GM18858 (cell line): ENCODE measurements around the gene TBPL2.
"Not testable (repeated sequence)": the region's sequence is repeated elsewhere in the genome, so short reads cannot be mapped to it uniquely, and the experiment has no call there.

ENCODE experiments used
- ATAC-seq: cut with Tn5 transposase; IDR thresholded peaks from one replicate; pipeline ENCODE4 v1.9.1; 2021; ENCODE audit not compliant: unreplicated experiment

Gene TBPL2

DNA sequence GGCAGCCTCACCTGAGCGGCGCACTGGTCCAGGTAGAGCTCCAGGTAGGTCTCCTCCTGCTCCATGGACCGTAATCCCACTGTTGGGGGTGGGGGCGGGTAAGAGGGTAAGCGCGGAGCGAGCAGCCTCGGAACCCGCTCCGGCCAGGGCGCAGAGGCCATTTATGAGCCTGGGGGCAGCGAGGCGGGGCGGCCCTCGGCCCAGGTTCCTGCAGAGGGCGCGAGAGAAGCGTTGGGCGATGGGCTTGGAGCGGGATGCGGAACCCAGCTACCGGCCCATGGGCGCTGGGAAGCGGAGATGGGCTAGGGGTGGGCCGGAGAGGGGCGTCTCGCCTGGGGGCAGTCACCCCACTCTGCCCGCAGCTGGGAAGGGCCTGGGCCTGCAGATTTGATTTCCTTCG is at the start of gene TBPL2:
TSS of gene TBPL2 (minus strand) at position 232 of the 400 bp plus-strand sequence. CDS start at position 65, 167 bp downstream.
- no peak for ATAC-seq

DNA sequence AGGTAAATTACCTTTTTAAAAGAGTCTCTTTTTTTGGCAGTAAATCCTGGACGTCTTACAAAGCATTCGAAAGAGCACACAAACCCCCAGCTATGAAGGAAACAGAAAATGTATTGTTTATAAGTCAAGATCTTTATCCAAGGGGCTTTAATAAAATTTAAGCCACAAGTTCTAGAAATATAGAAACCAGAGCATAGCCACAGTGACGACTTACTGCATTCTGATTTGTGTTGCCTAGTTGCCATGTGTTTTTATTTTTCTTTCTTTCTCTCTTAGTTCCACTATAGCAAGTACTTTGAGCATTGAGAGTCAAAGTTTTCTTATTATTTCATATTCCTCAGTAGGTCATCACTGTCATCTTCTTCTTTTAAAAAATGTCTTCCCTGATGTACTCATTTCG is 47.8 kb upstream of the TBPL2 start:
- ATAC-seq = no peak

DNA sequence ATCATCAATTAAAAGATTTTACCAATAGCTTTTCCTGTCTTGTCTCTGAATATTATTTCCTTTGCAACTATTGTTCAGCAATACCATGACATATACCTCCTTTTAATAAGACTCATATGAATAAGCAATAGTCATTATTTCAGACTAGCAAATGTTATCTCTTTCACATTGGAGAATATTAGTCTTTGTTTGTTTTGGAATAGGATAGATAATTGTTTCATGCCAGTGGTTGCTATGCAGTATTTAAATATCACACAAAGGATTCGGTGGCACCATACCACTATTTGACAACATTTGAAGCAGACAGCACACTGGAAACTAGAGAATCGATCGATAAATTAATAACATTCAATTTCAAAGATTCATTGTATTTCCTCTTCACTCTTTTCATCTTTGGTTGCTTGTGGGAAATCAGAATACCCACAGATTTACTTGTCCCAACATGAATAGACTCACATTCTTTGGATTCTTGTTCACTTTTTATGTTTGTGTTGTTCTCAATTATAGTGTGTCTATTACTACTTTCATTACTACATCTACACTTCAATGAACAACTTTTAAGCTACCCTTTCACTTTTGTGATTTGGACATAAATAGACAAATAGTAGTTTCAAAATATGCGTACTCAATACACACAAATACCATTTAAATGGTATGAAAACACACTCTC is 42.7 kb upstream of the TBPL2 start:
- ATAC-seq = no peak

DNA sequence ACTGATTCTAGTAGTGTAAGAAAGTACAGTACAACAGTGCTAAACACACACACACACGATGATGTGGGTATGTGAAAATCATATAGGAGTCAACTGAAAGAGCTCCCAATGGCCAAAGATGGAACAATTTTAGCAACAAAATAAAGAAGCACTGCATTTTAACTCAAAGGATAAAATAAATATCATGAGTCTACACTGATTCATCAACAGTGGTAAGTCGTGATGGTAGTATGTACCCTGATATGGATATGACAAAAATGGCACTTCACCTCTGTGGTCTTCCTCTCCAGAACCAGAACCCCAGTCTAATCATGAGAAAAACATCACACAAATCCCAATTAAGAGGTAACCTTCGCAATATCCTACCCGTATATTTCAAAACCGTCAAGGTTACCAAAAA is 41.4 kb upstream of the TBPL2 start:
- no peak for ATAC-seq

DNA sequence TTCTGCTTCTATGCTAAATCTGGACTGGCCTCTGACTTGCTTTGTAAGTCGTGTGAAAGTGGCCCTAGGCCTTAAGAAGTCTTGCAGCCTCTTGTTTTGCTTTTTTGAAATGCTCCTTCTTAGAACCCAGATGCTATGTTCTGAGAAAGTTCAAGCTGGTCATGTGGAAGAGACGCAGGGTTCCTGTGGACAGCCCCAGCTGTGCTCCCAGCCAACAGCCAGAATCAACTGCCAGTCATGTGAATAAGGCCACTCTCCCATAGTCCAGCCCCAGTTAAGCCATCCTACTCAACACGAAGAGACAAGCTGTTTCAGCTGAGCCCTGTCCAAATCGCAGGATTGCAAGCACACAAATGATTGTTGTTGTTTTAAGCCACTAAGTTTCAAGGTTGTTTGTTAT is 37.3 kb upstream of the TBPL2 start:
- no peak for ATAC-seq

DNA sequence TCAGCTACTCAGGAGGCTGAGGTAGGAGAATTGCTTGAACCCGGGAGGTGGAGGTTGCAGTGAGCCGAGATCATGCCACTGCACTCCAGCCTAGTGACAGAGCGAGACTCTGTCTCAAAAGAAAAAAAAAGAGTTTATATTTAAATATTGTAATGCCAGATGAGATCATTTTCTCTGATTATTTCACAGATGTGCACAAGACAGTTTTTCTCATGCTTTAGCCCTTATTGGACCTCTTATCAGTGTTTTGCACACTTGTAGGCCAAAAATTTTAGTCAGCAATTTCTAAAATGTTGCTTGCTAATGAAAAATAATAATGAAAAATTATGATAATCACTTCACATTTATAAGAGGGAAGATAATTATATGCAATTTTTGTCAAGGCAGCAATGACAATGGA is 36.0 kb upstream of the TBPL2 start:
- ATAC-seq = not testable (repeated sequence)

DNA sequence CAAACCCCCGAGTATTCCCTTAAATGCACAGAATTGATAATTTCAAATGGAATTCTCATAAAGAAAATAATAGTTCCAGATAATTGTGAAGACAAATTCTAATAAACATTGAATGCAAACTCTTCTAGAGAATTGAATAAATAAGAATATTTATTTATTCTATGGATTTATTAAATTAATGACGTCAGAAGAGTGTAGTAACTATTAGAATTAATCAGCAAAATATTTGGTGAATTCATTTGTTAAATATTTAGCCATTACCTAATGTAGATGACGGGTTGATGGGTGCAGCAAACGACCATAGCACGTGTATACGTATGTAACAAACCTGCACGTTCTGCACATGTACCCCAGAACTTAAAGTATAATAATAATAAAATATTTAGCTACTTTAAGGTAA is 33.4 kb upstream of the TBPL2 start:
- ATAC-seq = no peak

DNA sequence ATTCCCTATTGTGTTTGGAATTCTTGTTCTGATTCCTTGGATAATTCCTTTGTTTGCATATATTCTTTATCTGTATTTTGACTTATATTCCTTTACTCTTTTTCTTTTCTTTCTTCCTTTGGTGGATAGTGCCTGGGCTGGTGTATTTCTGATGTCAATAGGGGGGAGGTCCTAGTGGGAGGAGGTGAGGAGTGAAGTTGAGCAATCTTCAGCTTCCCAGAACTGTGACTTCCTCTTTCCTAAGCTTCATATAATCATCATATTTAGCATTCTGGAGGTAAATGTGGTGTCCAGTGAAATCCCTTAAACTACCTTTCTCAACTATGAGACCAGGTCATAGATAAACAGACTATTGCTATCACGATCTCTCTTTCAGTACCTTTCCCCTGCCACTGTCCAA is 29.6 kb upstream of the TBPL2 start:
- no peak for ATAC-seq

DNA sequence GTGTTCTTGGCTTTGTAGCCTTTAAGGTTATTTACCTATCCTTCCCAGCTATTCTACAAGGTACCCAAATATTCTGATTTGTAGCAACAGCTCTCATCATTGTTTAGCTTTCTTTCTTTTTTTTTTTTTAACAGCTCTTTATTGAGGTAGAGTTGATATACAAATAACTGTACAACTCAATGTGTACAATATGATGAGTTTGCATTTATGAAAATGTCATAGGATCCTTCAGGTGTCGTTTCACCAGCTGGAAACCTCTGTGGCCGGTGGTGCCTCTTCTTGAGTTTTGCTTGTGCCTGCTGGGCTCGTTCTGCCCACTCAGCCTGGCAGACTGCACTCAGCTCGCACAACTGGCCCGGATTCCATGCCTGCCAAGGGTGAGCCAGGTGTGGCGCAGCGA is 26.9 kb upstream of the TBPL2 start:
- no peak for ATAC-seq

DNA sequence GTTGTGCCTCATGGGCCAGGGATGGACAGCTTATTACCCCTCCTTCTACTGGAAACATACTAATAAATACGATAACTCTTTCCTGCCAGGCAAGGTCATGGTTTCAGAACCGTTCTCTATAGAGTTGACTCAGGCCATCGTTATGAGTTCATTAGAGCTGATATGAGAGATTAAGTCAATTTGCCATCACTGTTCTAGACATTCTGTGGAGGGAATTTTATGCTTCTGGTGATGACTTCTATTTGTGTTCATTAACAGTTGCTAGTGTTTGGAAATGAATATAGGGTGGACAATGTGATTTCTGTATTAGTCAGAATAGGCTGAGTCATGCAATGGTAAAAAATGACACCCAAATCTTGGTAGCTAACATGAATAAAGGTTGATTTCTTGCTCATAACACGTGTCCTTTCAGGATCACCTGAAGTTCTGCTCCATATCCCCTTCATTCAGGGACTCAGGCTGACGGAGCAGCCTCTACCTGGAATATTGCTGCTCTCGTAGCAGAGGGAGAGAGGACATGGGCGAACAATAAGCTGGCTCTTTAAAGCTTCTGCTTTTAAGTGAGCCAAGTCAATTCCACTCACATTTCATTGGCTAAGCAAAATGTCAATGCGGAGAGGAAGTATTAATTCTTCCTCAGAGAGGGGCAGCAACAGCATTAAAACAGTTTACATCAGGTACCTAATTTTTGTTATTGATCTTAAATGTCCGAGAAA is 18.5 kb upstream of the TBPL2 start:
- peak; percentile 83 for ATAC-seq

DNA sequence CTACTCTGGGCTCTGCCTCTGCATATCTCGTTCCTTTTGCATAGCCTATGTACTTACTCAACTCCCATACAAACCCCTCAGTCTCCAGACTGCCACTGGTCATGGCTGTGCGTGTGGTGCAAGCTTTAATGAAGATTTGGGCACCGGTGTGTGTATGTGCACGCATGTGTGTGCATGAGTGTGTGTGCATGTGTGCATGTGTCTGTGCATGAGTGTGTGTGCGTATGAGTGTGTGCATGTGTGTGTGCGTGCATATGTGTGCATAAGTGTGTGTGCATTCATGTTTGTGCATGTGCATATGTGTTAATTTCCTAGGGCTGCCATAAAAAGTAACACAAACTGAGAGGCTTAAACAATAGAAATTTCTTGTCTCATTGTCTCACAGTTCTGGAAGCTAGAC is 17.1 kb upstream of the TBPL2 start:
- no peak for ATAC-seq

DNA sequence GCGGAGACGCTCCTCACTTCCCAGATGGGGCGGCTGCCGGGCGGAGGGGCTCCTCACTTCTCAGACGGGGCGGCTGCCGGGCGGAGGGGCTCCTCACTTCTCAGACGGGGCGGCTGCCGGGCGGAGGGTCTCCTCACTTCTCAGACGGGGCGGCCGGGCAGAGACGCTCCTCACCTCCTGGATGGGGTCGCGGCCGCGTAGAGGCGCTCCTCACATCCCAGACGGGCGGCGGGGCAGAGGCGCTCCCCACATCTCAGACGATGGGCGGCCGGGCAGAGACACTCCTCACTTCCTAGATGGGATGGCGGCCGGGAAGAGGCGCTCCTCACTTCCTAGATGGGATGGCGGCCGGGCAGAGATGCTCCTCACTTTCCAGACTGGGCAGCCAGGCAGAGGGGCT is 16.0 kb upstream of the TBPL2 start:
- not testable (repeated sequence) for ATAC-seq

DNA sequence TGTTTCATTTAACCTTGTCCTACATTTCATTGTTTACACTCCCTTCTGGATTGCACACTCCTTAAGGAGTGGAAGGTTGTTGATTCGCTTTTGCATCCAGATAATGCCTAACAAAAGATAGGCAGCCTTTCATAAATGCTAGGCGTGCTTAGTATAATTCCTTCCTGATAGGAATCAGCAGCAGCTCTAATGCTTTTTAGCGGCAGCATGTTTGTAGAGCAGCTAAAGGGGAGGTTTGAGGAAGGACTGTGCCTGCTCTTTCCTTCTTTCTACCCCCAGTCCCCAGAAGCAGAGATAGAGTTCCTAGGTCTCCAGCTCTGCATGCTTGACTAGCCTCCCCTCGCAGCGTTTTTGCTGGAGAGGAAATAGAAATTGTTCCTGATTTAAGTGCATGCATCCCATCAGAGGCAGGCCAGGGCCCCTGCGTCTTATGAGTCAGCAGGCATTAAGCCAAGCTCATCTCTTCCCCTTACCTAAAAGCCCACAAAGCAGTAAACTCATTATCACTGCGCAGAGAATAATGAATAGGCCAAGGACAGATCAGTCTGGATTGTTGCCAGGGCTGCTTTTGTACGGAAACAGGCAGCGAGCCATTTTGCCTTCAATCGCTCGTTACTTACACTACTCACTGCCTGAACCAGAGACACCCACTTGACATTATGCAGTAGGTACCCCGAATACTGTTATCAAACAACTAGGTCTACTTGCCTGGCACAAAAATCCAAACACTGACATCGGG is 14.0 kb upstream of the TBPL2 start:
- no peak for ATAC-seq

DNA sequence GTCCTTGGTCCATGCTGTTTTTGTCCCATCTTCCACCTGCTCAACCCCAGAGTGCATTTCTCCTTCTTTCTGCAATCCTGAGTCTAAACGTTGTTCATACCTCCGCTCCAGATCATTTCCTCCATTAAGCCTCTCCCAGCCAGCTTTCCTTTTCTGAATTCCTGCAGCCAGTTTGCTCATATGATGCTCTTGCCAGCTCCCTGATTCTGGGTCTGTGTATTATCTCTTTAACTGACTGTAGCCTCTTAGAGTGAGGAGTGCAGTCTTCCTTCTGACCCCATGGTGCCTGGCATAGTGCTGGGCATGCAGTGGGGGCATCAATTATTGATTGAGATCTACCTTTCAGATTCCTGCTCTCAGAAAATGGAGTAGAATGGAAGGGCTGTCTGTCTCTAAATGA is 11.5 kb upstream of the TBPL2 start:
- no peak for ATAC-seq

DNA sequence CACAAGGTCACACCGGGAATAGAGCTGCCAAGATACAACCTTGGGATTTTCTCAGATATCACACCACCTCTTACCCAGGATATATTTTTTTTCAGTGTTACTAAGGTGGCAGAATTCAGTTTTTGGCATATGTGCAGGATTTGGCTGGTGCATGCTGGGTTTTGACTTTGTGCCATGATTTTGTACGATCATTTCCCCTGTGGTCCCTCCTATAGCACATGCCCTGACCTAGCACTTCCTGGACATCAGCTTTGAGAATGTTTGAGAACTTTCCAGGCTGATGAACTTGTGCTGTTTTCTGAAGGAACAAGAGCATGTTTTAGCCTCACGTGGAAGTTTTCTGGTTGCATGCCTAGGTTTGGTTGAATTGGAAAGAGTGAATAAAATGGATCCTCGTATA is 11.0 kb upstream of the TBPL2 start:
- no peak for ATAC-seq

DNA sequence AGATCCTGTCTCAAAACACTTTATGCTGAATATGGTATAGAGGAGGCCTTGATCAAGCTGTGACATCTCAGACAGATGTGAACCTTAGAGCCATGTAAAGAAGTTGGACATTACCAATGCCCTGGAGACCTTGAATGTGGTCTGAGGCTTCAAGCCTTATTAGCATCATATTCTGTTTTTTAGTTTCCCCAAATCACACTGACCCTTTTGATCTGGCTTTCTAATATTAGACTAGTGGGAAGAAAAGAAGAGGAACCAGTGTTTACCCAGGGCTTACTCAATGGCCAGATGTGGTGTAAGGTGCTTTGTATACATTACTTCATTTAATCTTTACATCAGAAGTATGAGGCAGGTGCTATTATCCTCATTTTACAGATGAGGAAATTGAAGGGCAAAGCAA is 10.6 kb upstream of the TBPL2 start:
- no peak for ATAC-seq

DNA sequence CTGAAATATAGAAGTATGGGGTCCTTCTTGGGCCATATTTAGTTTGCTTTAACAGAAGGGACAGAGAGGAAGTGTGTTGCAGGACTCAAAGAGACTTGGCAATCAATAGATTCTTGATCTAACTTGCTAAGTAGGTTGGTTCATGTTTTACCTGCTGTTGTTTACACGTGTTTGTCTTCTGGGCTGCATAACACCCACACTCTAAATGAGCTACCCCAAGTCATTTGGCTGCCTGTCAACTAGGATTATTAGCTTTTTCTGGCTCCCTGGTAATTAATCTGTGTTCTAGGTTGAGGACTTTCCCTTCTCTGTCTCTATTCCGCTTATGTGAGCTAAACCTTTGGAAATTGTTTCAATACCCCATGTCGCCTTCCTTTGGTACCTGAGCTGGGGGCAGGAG is 10.1 kb upstream of the TBPL2 start:
- ATAC-seq = no peak

DNA sequence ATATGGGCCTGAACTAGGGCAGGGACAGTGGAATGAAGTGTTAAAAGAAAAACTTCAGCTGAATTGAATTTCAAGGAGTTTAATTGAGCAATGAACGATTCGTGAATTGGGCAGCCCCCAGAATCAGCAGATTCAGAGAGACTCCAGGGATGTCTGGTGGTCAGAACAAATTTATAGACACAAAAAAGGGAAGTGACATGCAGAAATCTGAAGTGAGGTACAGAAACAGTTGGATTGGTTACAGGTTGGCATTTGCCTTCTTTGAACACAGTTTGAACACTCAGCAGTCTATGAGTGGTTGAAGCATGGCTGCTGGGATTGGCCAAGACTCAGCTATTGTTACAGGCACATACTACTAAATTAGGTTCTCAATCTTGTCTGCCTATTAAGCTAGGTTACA is 9.7 kb upstream of the TBPL2 start:
- no peak for ATAC-seq

DNA sequence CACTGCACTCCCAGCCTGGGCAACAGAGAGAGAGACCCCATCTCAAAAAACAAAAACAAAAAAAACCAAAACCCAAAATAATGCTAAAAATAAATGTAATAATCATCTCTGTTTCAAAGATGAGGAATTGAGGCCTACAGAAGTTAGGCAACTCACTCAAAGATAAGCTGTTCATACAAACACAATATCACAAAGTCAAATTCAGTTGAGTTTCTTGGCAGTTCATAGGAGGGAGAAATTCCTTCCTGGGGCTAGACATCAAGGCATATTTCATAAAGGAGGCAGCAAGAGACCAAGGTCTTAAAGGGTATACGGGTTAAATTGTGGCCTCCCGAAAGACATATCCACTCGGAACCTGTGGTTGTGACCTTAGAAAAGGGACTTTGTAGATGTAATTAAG is 8.7 kb upstream of the TBPL2 start:
- ATAC-seq = no peak

DNA sequence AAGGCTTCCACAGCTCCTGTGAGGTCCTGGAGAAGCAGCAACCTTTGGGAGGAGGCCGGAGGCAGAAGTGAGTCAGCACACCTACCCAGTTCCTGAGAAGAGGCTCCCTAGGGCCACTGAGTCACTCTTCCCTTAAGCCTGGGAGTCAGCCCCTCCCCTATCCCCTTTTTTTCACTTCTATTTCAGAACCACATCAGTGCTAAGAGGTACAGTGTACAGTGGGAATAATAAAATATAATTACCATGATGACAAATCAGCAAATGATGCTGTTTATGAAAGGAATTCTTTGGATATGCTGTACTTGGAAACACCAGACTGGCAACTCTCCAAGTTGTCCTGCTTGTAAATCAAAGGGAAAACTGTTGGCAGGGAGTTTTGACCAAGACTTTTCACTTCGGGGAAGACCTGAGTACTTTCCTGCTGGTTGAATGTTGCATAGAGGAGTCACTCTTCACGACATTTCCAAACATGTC is 7.8 kb upstream of the TBPL2 start:
- no peak for ATAC-seq

DNA sequence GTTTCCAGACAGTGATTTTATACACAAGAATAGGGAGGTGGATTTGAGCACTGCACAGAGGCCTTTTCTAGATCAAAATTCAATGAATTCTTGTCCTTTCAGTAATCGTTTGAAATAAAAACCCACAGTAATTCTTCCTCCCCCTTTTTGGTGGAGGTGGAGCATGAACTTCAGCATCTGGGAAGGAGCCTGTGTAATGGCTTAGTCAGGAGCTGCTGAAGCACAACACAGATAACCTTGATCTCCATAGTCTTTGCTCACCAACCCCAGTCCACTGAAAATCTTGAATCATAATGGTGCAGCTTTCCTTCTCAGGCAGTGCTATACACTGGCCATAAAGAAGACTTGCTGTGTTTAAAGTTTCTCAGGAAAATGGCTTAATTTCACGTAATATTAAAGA is 6.4 kb upstream of the TBPL2 start:
- no peak for ATAC-seq

DNA sequence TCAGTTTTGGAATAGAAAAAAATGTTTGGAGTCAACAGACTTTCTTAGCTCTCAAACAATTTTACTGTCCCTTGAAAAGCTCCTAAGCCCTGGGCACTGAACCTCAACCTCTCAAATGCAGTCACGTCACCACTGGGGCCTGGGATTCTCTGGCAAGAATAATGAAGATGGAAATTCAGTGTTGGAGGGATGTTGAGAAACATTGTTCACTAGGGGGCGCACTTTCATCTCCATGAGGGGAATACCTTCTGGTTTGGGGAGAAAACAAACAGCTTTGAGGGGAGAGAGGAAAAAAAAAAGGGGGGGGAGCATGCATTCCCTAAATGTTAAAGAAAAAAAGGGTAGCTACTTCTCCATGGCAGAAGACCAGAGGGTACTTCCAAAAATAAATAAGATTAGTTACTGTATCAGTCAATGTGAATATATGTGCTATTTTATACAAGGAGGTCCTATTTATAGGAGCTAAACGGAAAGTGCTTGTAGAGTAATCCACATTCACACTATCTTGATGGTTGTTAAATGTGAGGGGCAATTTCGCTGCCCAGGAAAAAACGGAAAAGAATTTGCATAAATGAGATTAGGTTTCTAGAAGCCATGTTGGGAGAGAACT is 5.8 kb upstream of the TBPL2 start:
- ATAC-seq = no peak
